ENCODE data around the gene FAM199X.
A peak's percentile ranks its signal among the peaks of the same experiment; 100 is the strongest.
"Not testable (repeated sequence)": the region's sequence is repeated elsewhere in the genome, so short reads cannot be mapped to it uniquely, and the experiment has no call there.

FAM199X gene

GRCh38 chrX:104189837-104190236 is 23.6 kb downstream of the FAM199X start:
- TF ChIP-seq ZFX (IDR thresholded peaks at IDR 0.05; ENCODE audit: borderline replicate concordance) (no peak), CTCF (IDR thresholded peaks at IDR 0.05) (no peak)
- H3K27ac ChIP-seq: no peak overlapping the region

GRCh38 chrX:104193485-104193884 is 27.2 kb downstream of the FAM199X start:
- TF ChIP-seq ZFX (IDR thresholded peaks at IDR 0.05; ENCODE audit: borderline replicate concordance) (no peak), CTCF (IDR thresholded peaks at IDR 0.05) (no peak)
- H3K27ac ChIP-seq: no peak overlapping the region

- no peak overlapping the region for H3K27ac ChIP-seq
- TF ChIP-seq ZFX (IDR thresholded peaks at IDR 0.05; ENCODE audit: borderline replicate concordance) (no peak), CTCF (IDR thresholded peaks at IDR 0.05) (no peak)
Measured at GRCh38 chrX:104195013-104195412, 28.8 kb downstream of the FAM199X start.

GRCh38 chrX:104195489-104196084 is 29.3 kb downstream of the FAM199X start:
- no peak overlapping the region for H3K27ac ChIP-seq
- TF ChIP-seq CTCF (IDR thresholded peaks at IDR 0.05) (peak; percentile 74), ZFX (IDR thresholded peaks at IDR 0.05; ENCODE audit: borderline replicate concordance) (no peak)

GRCh38 chrX:104205548-104205947 is 39.3 kb downstream of the FAM199X start:
- no peak for TF ChIP-seq ZFX (IDR thresholded peaks at IDR 0.05; ENCODE audit: borderline replicate concordance)
- no peak for TF ChIP-seq CTCF (IDR thresholded peaks at IDR 0.05)

GRCh38 chrX:104211187-104211586 is 44.9 kb downstream of the FAM199X start:
- H3K27ac ChIP-seq: no peak overlapping the region
- TF ChIP-seq CTCF (IDR thresholded peaks at IDR 0.05): no peak
- TF ChIP-seq ZFX (IDR thresholded peaks at IDR 0.05; ENCODE audit: borderline replicate concordance): no peak

More at GRCh38 chrX:104205548-104205947, 39.3 kb downstream of the FAM199X start:
- no peak overlapping the region for H3K27ac ChIP-seq

- not testable (repeated sequence) for H3K27ac ChIP-seq
Measured at GRCh38 chrX:104230060-104230459, 63.8 kb downstream of the FAM199X start.

Measured in 22Rv1 (cell line).